GM21423 (cell line): ENCODE data around the gene KLRC2.
A peak's percentile ranks its signal among the peaks of the same experiment; 100 is the strongest.
"Not testable (repeated sequence)": the region's sequence is repeated elsewhere in the genome, so short reads cannot be mapped to it uniquely, and the experiment has no call there.

Experiments used
- ATAC-seq: cut with Tn5 transposase; IDR thresholded peaks from one replicate; pipeline ENCODE4 v1.9.1; 2021; ENCODE audit warnings: mild to moderate bottlenecking, moderate library complexity; ENCODE audit not compliant: unreplicated experiment

Gene KLRC2

DNA sequence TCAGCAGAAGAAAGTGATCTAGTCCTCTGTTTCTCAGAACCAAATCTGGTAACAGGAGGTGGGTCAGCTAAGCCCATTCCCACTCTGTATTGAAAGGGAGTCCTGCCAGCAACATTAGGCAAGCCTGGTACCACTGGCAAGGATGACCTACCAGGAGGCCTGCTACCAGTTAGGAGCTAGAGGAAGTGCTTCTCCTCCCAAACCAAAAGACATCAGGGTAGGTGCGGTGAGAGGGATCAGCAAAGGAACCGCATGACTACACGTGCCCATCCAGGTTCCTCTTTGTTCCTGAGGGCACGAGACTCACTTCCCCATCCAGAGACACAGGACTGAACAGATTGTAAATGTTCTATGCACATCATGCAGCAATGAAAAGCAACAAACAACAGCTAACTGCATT, 29.1 kb downstream of the KLRC2 start:
- ATAC-seq: no peak

- no peak for ATAC-seq
Measured at GRCh38 chr12:10405294-10405693, 30.5 kb downstream of the KLRC2 start.

GRCh38 chr12:10404798-10405197, 31.0 kb downstream of the KLRC2 start:
- no peak for ATAC-seq

- ATAC-seq: no peak
Measured at GRCh38 chr12:10400829-10401228, 35.0 kb downstream of the KLRC2 start.

DNA sequence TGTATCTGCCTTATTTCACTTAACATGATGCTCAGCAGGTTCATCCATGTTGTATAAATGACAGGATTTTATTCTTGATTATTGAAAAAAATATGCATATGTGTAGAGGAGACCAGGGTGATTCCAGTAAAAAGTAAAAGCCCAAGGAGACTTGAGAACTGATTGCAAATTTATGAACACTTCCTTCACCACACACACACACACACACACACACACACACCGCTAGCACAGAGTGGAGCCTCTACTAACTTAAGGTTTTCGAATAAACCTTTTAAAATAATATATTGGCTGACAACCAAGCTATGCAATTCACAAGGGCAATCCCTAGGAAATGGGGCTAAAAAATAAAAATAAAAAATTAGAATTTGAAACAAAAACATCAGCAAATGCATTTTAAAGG, 37.6 kb downstream of the KLRC2 start:
- ATAC-seq: no peak

GRCh38 chr12:10397296-10397695, 38.5 kb downstream of the KLRC2 start:
- no peak for ATAC-seq

GRCh38 chr12:10396176-10396575, 39.6 kb downstream of the KLRC2 start:
- not testable (repeated sequence) for ATAC-seq

DNA sequence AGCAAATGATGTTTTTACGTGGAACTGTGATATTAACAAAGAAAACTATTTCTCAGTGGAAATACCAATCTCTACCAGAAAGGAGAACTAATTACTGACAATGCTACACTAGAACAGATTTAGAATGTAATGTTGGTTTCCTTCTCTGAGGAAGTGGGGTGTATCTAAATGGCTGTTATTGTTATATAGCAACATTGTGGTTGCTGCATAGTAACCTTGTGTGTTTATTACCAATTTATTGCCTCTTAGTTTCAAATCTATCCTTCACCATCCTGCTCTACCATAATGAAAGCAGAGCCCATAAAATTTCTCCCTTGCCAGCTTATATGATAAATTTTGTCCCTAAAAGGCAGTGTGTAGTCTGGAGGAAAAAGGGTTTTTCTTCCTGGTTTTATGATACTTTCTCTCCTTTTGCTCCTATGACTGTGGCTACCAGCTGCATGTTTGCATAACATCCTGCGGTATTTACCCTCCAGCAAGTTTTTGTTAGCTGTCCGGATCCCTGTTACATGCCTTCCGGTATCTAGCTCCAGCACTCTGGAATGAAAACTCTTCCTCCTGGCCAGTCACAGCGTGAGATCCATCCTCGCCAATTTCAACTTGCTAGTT, 40.3 kb downstream of the KLRC2 start:
- ATAC-seq: peak; percentile 77

DNA sequence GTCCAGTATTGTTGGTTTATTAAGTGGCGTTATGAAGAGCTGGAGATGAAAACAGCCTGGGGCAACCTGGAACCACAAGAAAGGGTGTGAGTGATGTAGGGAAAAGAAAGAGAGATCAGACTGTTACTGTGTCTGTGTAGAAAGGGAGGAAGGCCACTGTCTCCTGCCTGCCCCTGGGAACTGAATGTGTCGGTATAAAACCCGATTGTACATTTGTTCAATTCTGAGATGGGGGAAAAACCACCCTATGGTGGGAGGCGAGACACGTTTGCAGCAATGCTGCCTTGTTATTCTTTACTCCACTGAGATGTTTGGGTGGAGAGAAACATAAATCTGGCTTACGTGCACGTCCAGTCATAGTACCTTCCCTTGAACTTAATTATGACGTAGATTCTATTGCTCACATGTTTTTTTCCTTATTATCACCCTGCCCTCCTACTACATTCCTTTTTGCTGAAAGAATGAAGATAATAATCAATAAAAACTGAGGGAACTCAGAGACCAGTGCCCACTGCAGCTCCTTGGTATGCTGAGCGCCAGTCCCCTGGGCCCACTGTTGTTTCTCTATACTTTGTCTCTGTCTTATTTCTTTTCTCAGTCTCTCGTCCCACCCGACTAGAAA, 41.2 kb downstream of the KLRC2 start:
- ATAC-seq: not testable (repeated sequence)

DNA sequence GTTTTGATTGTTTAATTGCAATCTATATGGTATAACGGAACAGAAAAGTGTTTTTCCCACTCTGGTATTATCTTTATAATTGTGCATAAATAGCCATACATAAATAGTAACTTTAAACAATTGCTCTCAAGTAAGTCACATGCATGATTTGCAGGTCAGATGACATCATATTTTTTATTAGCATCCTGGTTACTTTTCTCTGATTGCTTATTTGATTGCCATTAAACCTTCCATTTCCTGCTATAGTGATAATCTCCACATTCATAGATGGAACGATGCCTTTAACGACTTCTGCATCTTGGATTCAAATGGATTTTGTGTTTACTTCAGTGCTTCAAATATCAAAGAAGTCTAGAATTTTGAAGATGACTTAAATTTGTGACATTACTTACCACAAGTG, 42.5 kb downstream of the KLRC2 start:
- ATAC-seq: no peak

DNA sequence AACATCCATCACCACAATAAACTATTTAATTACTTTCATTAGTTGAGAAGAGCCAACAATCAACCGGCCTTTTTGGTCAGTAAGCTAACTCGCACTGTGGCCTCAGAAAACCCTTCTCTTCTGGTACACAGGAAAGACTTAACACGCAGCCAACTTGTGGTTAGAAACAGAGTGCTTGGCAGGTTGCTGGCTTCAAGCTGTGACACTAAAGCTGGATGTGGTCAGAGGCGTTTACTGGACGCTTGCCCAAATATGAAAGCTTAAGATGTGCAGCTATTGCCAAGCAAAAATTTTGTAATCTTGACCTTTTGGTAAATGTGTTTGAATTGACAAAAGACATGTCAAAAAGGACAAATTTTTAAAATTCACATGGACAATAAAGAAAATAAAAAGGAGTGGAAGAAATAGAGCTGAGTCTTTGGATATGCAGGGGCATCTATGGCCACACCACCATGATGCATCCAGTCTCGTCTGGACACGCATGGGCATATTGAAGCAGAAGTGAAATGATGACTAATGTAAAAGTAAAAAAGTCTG, 43.3 kb downstream of the KLRC2 start:
- peak; percentile 80 for ATAC-seq

DNA sequence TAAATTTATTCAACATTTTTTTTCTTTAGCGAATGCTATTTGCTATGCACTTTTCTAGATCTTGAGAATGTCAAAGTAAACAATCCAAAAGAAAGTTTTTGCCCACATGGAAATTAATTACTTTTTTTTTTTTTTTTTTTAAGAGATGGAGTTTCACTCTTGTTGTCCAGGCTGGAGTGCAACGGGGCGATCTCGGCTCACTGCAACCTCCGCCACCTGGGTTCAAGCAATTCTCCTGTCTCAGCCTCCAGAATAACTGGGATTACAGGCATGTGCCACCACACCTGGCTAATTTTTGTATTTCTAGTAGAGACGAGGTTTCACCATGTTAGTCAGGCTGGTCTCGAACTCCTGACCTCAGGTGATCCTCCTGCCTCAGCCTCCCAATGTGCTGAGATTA, 44.8 kb downstream of the KLRC2 start:
- ATAC-seq: not testable (repeated sequence)

- ATAC-seq: no peak
Measured at GRCh38 chr12:10389904-10390303, 45.9 kb downstream of the KLRC2 start, which contains the start of gene KLRK1. TSS of gene KLRK1 (minus strand) at chr12:10390041. CDS start at chr12:10388810, 1,231 bp downstream.

GRCh38 chr12:10388624-10389413, 47.0 kb downstream of the KLRC2 start:
- no peak for ATAC-seq

- ATAC-seq: not testable (repeated sequence)
Measured at GRCh38 chr12:10387498-10387897, 48.3 kb downstream of the KLRC2 start.

GRCh38 chr12:10386857-10387256, 49.0 kb downstream of the KLRC2 start:
- no peak for ATAC-seq

GRCh38 chr12:10385166-10385613, 50.6 kb downstream of the KLRC2 start:
- no peak for ATAC-seq

GRCh38 chr12:10384191-10384590, 51.6 kb downstream of the KLRC2 start:
- no peak for ATAC-seq

DNA sequence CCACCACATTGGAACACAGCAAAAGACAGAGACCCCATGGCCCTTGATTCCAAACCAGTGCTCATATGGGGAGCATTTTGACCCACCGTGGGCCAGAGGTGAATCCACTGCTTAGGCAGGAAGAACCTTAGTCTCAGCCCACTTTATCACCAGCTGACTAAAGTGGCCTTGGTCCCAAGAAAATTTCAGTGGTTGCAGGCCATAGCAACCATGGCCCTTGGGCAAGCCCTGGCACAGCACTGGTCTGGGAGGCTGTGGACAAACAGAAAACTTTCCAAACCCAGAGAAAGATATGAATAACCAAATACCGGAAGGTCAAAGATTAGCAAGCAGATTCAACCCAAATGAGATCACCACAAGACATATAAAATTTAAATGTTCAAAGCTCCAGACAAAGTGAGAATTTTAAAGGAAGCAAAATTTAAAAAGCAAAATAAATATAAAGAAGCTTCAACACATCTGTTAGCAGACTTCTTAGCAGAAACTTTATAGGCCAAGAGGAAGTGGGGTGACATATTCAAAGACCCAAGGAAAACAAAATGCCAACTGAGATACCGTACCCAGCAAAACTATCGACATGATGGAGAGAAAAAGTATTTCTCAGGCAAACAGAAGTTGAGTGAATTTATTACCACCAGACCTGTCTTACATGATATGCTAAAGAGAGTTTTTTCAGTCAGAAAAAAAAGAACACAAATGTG, 53.7 kb downstream of the KLRC2 start:
- ATAC-seq: no peak
